NCI-H187 treated with DMSO at 0.1 percent for 48 hours (cell line): ENCODE measurements around the gene NUDT3.
"Not testable (repeated sequence)": the region's sequence is repeated elsewhere in the genome, so short reads cannot be mapped to it uniquely, and the experiment has no call there.

Experiments
- DNase-seq: peaks from one replicate; lab custom pipeline; 2025; lab: John Stamatoyannopoulos, UW

Gene NUDT3

GRCh38 chr6:34285448-34286164 lies 106.9 kb downstream of the NUDT3 start:
- no peak for DNase-seq

- no peak for DNase-seq
These were observed 107.7 kb downstream of the NUDT3 start for GRCh38 chr6:34284563-34285447.

GRCh38 chr6:34281702-34282334 lies 110.7 kb downstream of the NUDT3 start:
- DNase-seq, result no peak

- no peak for DNase-seq
These were observed 112.3 kb downstream of the NUDT3 start for GRCh38 chr6:34280216-34280615.

- no peak for DNase-seq
These were observed 113.6 kb downstream of the NUDT3 start for GRCh38 chr6:34278833-34279232.

GRCh38 chr6:34277763-34278112 lies 114.7 kb downstream of the NUDT3 start:
- no peak for DNase-seq

GRCh38 chr6:34276881-34277762 lies 115.3 kb downstream of the NUDT3 start:
- DNase-seq, result no peak

GRCh38 chr6:34276191-34276590 lies 116.3 kb downstream of the NUDT3 start:
- no peak for DNase-seq

- DNase-seq, result no peak
These were observed 117.2 kb downstream of the NUDT3 start for GRCh38 chr6:34275128-34275804.

- DNase-seq, result no peak
These were observed 118.3 kb downstream of the NUDT3 start for GRCh38 chr6:34274129-34274528.

- DNase-seq, result no peak
These were observed 119.1 kb downstream of the NUDT3 start for GRCh38 chr6:34273242-34273805.

GRCh38 chr6:34272013-34272926 lies 120.2 kb downstream of the NUDT3 start:
- no peak for DNase-seq

GRCh38 chr6:34269658-34270341 lies 122.7 kb downstream of the NUDT3 start:
- not testable (repeated sequence) for DNase-seq

- DNase-seq, result not testable (repeated sequence)
These were observed 123.3 kb downstream of the NUDT3 start for GRCh38 chr6:34269132-34269531.

- DNase-seq, result no peak
These were observed 124.7 kb downstream of the NUDT3 start for GRCh38 chr6:34267746-34268145.

GRCh38 chr6:34263484-34263883 lies 129.0 kb downstream of the NUDT3 start:
- not testable (repeated sequence) for DNase-seq

GRCh38 chr6:34260576-34261267 lies 131.7 kb downstream of the NUDT3 start:
- no peak for DNase-seq

- no peak for DNase-seq
These were observed 132.9 kb downstream of the NUDT3 start for GRCh38 chr6:34259529-34260069.
